Measurements from ENCODE around the gene FOXD2.
A peak's percentile ranks its signal among the peaks of the same experiment; 100 is the strongest.

Gene FOXD2

DNA sequence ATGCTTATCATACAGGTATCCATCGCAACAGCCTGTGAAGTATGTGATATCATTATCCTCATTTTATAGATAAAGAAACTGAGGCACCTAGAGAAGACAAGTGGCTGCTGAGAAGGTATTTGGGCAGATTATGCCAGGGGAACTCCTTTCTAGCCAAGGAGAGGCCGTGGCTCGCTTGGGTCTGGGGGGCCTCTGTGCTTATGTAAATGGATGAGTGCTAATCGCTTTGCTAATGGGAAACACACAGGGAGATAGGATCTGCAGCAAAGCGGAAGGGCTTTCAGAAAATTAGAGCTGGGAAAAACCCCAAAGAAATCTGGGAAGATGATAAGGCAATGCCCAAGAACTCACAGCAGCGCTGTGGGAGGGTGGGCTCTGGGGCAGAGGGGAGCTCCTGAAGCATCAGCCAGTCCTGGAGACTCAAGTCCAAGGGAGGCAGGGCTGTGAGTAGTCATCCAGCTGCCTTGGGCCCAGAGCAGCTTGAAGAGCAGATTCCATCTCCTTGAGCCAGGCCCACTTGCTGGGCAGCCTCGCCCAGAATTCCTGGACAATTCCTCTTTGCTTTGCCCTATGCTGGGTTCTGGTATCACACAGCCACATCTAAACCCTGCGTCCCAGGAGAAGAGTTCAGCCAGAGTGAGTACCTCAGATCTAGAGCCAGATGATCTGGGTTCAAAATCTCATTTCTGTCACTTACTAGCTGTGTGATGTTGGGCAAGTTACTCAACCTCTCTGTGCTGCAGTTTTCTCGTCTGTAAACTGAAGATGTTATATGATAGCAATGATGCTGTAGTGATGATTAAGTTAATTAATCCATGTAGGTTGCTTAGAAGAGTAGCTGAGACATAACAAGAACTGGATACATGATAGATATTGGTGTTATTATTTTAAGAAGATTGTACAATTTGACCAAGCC is 36.7 kb downstream of the FOXD2 start:
- peaks cover 16% of the 10 kb centered on the region for H3K27me3 ChIP-seq (replicated peaks; ENCODE audit: control insufficient read depth, insufficient read depth, low read length)
- H3K9me3 ChIP-seq (ENCODE audit: control insufficient read depth, low read length): no peaks in the 10 kb centered on the region
- no peak overlapping the region for H3K9ac ChIP-seq (ENCODE audit: low read length)
- H3K4me3 ChIP-seq (ENCODE audit: low read length): no peak overlapping the region
- H3K4me1 ChIP-seq (ENCODE audit: control insufficient read depth, insufficient read depth, low read length): peaks cover 24% of the 10 kb centered on the region
- no peak for DNase-seq (ENCODE audit: low read depth)
- no peaks in the 10 kb centered on the region for H3K36me3 ChIP-seq (ENCODE audit: control insufficient read depth, insufficient read depth, low read length, severe bottlenecking)

DNA sequence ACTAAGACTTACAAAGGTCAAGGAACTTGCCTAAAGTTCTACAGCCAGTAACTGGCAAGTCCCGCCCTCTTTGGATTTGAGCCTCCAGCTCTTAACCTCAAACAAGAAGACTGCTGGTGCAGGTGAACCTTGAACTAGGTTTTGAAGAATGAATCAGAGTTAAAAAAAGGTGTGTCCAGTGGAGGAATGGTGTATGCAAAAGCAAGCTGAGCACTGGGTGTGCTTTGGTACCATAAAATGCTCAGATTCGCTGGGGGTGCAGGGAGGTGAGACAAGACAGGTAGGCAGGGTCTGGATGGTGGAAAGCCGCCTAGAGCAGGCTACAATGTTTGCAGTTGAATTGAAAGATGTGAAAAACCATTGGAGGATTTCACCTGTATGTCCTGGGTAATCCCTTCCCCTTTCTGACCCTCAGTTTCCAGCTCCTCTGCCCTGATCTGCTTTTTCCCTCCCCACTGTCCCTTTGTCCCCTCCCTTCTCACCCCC is 39.8 kb downstream of the FOXD2 start:
- Histone ChIP-seq H3K36me3 (ENCODE audit: control insufficient read depth, insufficient read depth, low read length, severe bottlenecking) (no peaks in the 10 kb centered on the region), H3K9me3 (ENCODE audit: control insufficient read depth, low read length) (no peaks in the 10 kb centered on the region), H3K4me1 (ENCODE audit: control insufficient read depth, insufficient read depth, low read length) (peaks cover 20% of the 10 kb centered on the region), H3K27me3 (replicated peaks; ENCODE audit: control insufficient read depth, insufficient read depth, low read length) (peaks cover 24% of the 10 kb centered on the region), H3K9ac (ENCODE audit: low read length) (no peak overlapping the region), H3K4me3 (ENCODE audit: low read length) (no peak overlapping the region)
- no peak for DNase-seq (ENCODE audit: low read depth)

DNA sequence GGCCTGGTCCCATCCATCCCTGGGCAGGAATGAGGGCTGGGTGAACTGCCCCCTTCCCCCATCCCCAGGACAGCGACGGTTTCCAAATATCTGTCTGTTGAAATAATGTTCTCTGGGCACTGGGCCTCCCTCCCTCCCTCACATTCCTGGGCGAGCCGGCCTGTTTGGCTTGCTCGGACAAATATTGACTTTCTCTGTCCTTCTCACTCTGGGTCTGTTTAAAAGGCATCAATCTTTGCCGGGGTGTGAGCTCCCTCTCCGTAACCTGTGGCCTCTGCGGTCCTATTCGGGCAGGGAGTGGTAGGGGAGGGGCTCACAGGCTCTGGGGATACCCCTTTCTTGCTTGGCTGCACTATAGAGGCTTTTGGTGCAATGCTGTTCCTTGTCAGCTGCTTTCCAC is 40.2 kb downstream of the FOXD2 start:
- Histone ChIP-seq H3K27me3 (replicated peaks; ENCODE audit: control insufficient read depth, insufficient read depth, low read length) (peaks cover 24% of the 10 kb centered on the region), H3K4me1 (ENCODE audit: control insufficient read depth, insufficient read depth, low read length) (peaks cover 20% of the 10 kb centered on the region)
- peak; percentile 32 for DNase-seq (ENCODE audit: low read depth)

DNA sequence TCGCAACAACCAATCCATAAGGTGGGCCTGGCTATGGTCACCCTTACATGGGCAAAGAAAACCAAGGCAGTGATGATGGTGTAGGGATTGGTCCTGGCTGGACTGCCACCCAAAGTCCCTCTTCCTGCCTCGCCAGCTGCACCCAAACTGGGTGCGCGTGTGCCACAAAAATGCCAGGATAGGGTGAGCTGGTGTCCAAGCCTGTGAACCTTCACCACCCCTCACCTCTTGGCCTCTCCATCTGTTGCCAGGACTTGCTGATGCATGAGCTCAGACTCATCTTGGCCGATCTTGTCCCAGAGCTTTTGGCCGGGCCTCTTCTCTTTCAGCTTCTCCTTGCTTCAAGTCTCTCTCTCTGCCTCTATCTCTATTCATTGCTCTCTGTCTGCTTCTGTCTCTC is 41.8 kb downstream of the FOXD2 start:
- no peaks in the 10 kb centered on the region for H3K9me3 ChIP-seq (ENCODE audit: control insufficient read depth, low read length)
- no peak overlapping the region for H3K9ac ChIP-seq (ENCODE audit: low read length)
- no peak overlapping the region for H3K4me3 ChIP-seq (ENCODE audit: low read length)
- no peaks in the 10 kb centered on the region for H3K36me3 ChIP-seq (ENCODE audit: control insufficient read depth, insufficient read depth, low read length, severe bottlenecking)
- peaks cover 24% of the 10 kb centered on the region for H3K4me1 ChIP-seq (ENCODE audit: control insufficient read depth, insufficient read depth, low read length)
- H3K27me3 ChIP-seq (replicated peaks; ENCODE audit: control insufficient read depth, insufficient read depth, low read length): peaks cover 24% of the 10 kb centered on the region
- DNase-seq (ENCODE audit: low read depth): no peak

More for the DNA sequence above, 40.2 kb downstream of the FOXD2 start:
- H3K36me3 ChIP-seq (ENCODE audit: control insufficient read depth, insufficient read depth, low read length, severe bottlenecking): no peaks in the 10 kb centered on the region
- H3K9ac ChIP-seq (ENCODE audit: low read length): peak overlapping the region; percentile 21
- no peaks in the 10 kb centered on the region for H3K9me3 ChIP-seq (ENCODE audit: control insufficient read depth, low read length)
- no peak overlapping the region for H3K4me3 ChIP-seq (ENCODE audit: low read length)

DNA sequence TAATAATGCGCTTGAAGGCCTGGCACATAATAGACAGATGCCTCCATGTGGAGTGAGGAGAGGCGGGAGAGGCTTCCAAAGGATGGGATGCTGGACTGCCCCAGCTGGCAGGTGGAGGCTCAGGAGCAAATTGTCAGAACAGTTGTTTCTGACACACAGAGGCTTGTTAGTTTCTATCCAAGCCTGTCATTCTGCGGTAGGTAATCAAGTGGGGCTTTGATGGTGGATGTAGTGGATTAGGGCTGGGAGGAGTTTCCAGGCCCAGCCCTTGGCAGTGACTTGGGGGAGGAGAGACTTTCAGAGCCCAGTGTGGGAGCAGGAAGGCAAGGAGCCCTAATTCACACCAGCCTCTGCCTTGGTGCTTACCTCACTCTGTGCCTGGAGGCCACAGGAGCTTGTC is 44.1 kb downstream of the FOXD2 start:
- H3K27me3 ChIP-seq (replicated peaks; ENCODE audit: control insufficient read depth, insufficient read depth, low read length): peaks cover 28% of the 10 kb centered on the region
- peaks cover 19% of the 10 kb centered on the region for H3K4me1 ChIP-seq (ENCODE audit: control insufficient read depth, insufficient read depth, low read length)
- no peak for DNase-seq (ENCODE audit: low read depth)
- H3K4me3 ChIP-seq (ENCODE audit: low read length): no peak overlapping the region
- H3K9me3 ChIP-seq (ENCODE audit: control insufficient read depth, low read length): no peaks in the 10 kb centered on the region
- no peaks in the 10 kb centered on the region for H3K36me3 ChIP-seq (ENCODE audit: control insufficient read depth, insufficient read depth, low read length, severe bottlenecking)
- no peak overlapping the region for H3K9ac ChIP-seq (ENCODE audit: low read length)

DNA sequence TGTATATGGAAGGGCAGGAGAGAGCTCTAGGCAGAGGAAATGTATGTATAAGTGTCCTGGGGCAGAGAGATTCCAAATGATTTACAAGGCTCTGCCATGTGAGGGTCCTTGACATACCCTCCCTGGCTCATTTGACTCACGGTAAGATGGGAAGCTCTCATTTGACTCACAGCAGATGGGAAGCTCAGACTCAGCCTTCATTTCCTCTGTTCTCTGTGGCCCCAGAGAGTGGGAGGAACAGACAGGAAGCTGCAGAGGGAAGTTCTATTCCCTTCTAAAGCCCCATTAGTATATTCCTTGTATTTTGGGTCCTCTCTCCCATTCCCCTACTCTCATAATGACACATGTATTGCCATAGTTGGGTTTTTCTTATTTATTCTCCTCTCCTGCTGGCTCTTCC is 44.9 kb downstream of the FOXD2 start:
- Histone ChIP-seq H3K9ac (ENCODE audit: low read length) (no peak overlapping the region), H3K36me3 (ENCODE audit: control insufficient read depth, insufficient read depth, low read length, severe bottlenecking) (no peaks in the 10 kb centered on the region), H3K4me1 (ENCODE audit: control insufficient read depth, insufficient read depth, low read length) (peaks cover 13% of the 10 kb centered on the region), H3K4me3 (ENCODE audit: low read length) (no peak overlapping the region), H3K9me3 (ENCODE audit: control insufficient read depth, low read length) (no peaks in the 10 kb centered on the region), H3K27me3 (replicated peaks; ENCODE audit: control insufficient read depth, insufficient read depth, low read length) (peaks cover 30% of the 10 kb centered on the region)
- DNase-seq (ENCODE audit: low read depth): no peak

DNA sequence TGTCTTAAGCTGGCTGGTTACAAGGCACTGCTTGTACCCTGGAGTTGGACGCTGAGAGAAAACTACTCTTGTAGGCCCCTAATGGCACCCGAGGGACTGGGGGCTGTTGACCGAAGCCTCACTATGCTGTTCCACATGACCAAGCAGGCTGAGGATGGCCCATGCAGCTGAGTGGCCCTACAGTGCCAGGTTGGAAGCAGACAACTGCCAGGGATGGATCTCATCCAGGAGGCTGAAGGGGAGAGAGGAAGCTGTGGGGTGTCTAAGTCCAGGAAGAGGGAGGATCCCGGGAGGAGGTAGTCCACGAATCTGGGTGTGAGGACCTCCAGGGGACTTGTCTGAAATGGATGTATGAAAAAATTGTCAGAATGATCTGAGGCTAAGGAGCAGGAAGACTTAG is 45.8 kb downstream of the FOXD2 start:
- no peak for DNase-seq (ENCODE audit: low read depth)
- Histone ChIP-seq H3K9ac (ENCODE audit: low read length) (no peak overlapping the region), H3K4me1 (ENCODE audit: control insufficient read depth, insufficient read depth, low read length) (peaks cover 5% of the 10 kb centered on the region), H3K36me3 (ENCODE audit: control insufficient read depth, insufficient read depth, low read length, severe bottlenecking) (no peaks in the 10 kb centered on the region), H3K27me3 (replicated peaks; ENCODE audit: control insufficient read depth, insufficient read depth, low read length) (peaks cover 39% of the 10 kb centered on the region), H3K9me3 (ENCODE audit: control insufficient read depth, low read length) (no peaks in the 10 kb centered on the region), H3K4me3 (ENCODE audit: low read length) (no peak overlapping the region)

DNA sequence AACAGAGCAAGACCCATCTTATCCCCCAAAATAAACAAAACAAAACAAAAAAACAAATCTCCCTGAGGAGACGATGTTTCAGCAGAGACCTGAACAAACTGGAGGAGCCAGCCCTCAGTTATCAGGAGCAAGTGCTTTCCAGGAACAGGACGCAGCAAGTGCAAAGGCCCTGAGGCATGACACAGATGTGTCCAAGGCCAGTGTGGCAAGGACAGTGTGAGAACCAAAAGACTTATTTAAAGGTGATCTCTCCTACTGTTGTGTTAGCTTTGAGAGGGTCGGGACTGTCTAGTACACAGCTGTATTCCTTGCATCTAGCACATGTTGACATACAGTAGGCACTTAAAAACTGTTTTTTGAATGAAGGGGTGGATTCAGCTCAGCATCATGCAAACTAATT is 48.0 kb downstream of the FOXD2 start:
- no peak overlapping the region for H3K9ac ChIP-seq (ENCODE audit: low read length)
- H3K4me3 ChIP-seq (ENCODE audit: low read length): no peak overlapping the region
- peaks cover 51% of the 10 kb centered on the region for H3K27me3 ChIP-seq (replicated peaks; ENCODE audit: control insufficient read depth, insufficient read depth, low read length)
- no peak for DNase-seq (ENCODE audit: low read depth)
- H3K36me3 ChIP-seq (ENCODE audit: control insufficient read depth, insufficient read depth, low read length, severe bottlenecking): no peaks in the 10 kb centered on the region
- peaks cover 4% of the 10 kb centered on the region for H3K4me1 ChIP-seq (ENCODE audit: control insufficient read depth, insufficient read depth, low read length)
- H3K9me3 ChIP-seq (ENCODE audit: control insufficient read depth, low read length): no peaks in the 10 kb centered on the region

DNA sequence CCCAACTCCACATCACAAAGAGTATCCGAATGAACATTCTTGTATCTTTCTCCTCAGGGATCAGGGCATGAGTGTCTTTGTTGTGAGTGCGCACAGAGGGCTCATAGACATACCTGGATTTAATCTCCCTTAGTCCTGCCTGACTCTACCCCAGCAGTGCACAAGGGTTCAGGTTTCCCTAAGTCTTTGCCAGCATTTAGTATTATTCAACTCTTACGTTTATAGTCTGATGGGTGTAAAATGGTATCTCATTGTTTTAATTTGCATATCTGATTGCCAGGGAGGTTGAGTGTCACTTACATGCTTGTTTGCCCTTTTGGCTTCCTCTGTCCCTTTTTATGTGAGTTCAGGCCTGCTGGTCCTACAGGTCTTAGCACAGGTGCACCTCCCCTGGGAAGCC is 49.5 kb downstream of the FOXD2 start:
- Histone ChIP-seq H3K4me3 (ENCODE audit: low read length) (no peak overlapping the region), H3K27me3 (replicated peaks; ENCODE audit: control insufficient read depth, insufficient read depth, low read length) (peaks cover 58% of the 10 kb centered on the region), H3K4me1 (ENCODE audit: control insufficient read depth, insufficient read depth, low read length) (peaks cover 4% of the 10 kb centered on the region), H3K9ac (ENCODE audit: low read length) (no peak overlapping the region), H3K9me3 (ENCODE audit: control insufficient read depth, low read length) (no peaks in the 10 kb centered on the region), H3K36me3 (ENCODE audit: control insufficient read depth, insufficient read depth, low read length, severe bottlenecking) (no peaks in the 10 kb centered on the region)
- no peak for DNase-seq (ENCODE audit: low read depth)

DNA sequence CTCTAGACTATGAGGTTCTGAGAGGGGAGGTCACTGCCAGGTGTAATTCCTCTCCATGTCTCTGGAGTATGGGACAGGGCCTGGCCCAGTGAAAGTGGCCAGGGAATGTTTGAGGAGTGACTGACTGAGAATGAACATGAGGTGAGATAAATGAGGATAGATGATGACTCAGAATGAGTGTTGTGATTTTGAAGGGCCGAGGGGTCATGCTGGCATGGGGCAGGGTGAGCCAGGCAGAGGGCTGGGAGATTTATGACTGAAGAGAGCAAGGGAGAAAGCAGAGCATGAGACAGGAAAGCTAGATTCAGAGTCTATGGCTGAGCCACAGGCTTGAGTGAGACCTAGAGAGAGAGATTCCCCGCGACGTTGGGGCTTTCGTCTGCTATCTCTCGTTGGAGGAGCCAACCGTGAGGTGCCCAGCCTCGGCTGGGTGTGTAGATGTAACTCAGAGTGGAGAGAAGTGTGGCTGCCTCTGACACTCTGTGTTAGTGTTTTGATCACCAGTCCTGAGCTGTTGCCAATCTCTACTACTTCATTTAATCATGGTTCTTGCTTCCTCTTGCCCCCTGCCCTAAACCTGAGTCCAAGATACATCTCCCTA is 50.1 kb downstream of the FOXD2 start:
- Histone ChIP-seq H3K9ac (ENCODE audit: low read length) (no peak overlapping the region), H3K9me3 (ENCODE audit: control insufficient read depth, low read length) (no peaks in the 10 kb centered on the region), H3K36me3 (ENCODE audit: control insufficient read depth, insufficient read depth, low read length, severe bottlenecking) (no peaks in the 10 kb centered on the region), H3K27me3 (replicated peaks; ENCODE audit: control insufficient read depth, insufficient read depth, low read length) (peaks cover 62% of the 10 kb centered on the region), H3K4me1 (ENCODE audit: control insufficient read depth, insufficient read depth, low read length) (peaks cover 4% of the 10 kb centered on the region), H3K4me3 (ENCODE audit: low read length) (no peak overlapping the region)
- DNase-seq (ENCODE audit: low read depth): no peak
